Omental fat pad (tissue), 4 donors: ENCODE results near the gene LCN1. TPM values are rescaled to one million over a fixed set of nuclear protein-coding genes. Genes with fewer than 3 reads are reported as not detected.
"Not testable (repeated sequence)": the region's sequence is repeated elsewhere in the genome, so short reads cannot be mapped to it uniquely, and the experiment has no call there.

ENCODE experiments used
- ATAC-seq: fragments of 150-250 bp; one replicate; pipeline ENCODE4 v1.9.1; 2016; ENCODE audit warnings: mild to moderate bottlenecking, moderate library complexity; ENCODE audit not compliant: low FRiP score
- DNase-seq: peaks from one replicate; pipeline ENCODE4 v3.0.0-alpha.2; 2019; ENCODE audit warnings: low spot score
- CTCF ChIP-seq, 3 donors: fragments of 450-650 bp; IDR thresholded peaks; one replicate each; pipeline ENCODE4 v1.5.1; 2016 to 2017; ENCODE audit warnings: antibody characterized with exemption in 3 of 3, mild to moderate bottlenecking in 3 of 3, moderate library complexity in 2 of 3
- total RNA-seq, 4 donors: library from RNA; depleted of rRNA; stranded (reverse); fragments of >200 nt; gene quantifications; one replicate each; pipeline ENCODE4 v1.1.0, GENCODE V29; 2016

Gene LCN1
- total RNA-seq, 4 donors from 2014 or later, result not detected

GRCh38 chr9:135525241-135526088 is 4.2 kb downstream of the LCN1 start:
- no peak for DNase-seq
- no peak for TF ChIP-seq CTCF (IDR thresholded peaks at IDR 0.05)
- no peak for ATAC-seq

- TF ChIP-seq CTCF (IDR thresholded peaks at IDR 0.05), result no peak
- no peak for ATAC-seq
- peak; percentile 12 for DNase-seq
Observed at GRCh38 chr9:135526089-135526729, 5.0 kb downstream of the LCN1 start.

GRCh38 chr9:135526730-135527571 is 5.7 kb downstream of the LCN1 start:
- peak; percentile 8 for DNase-seq
- no peak for ATAC-seq
- no peak for TF ChIP-seq CTCF (IDR thresholded peaks at IDR 0.05)

GRCh38 chr9:135528842-135529435 is 7.7 kb downstream of the LCN1 start:
- not testable (repeated sequence) for DNase-seq, ATAC-seq

GRCh38 chr9:135530146-135530545 is 8.9 kb downstream of the LCN1 start:
- no peak for ATAC-seq
- TF ChIP-seq CTCF (IDR thresholded peaks at IDR 0.05), result no peak
- no peak for DNase-seq

- ATAC-seq, result no peak
- TF ChIP-seq CTCF (IDR thresholded peaks at IDR 0.05), result no peak
Observed at GRCh38 chr9:135531096-135531495, 9.9 kb downstream of the LCN1 start.

GRCh38 chr9:135533113-135533512 is 11.9 kb downstream of the LCN1 start:
- no peak for TF ChIP-seq CTCF (IDR thresholded peaks at IDR 0.05)
- ATAC-seq (no peak), DNase-seq (no peak)

More at GRCh38 chr9:135531096-135531495, 9.9 kb downstream of the LCN1 start:
- peak; percentile 4 for DNase-seq
